H1 (cell line): ENCODE results near the gene AMIGO2. TPM values are rescaled to one million over a fixed set of nuclear protein-coding genes. Genes with fewer than 3 reads are reported as not detected.

ENCODE experiments used
- CHD7 ChIP-seq: fragments of 300-600 bp; sonication (generic); IDR thresholded peaks from 2 replicates; pipeline ENCODE4 v1.7.1; 2012; ENCODE audit warnings: low read length, moderate library complexity, mild to moderate bottlenecking, inconsistent platforms; ENCODE audit not compliant: insufficient replicate concordance
- polyA plus RNA-seq, 7 experiments: library from polyadenylated mRNA; depleted of rRNA in 3 of 7; stranded (reverse) in 5 of 7; unstranded in 2 of 7; fragments of >200 nt in 5 of 7; fragments of 200-250 nt in 2 of 7; gene quantifications; 1 replicate in 5 of 7; 2 replicates in 1 of 7; 4 replicates in 1 of 7; pipeline versions ENCODE4 v1.2.1 to v1.2.3, GENCODE V29; 2011 to 2013; ENCODE audit warnings: missing spikeins in 2 of 7, mixed read lengths in 2 of 7
- total RNA-seq: library from RNA; stranded (reverse); fragmentation: NEBNext Ultra II Directional; extraction: Animal tissue kit (Norgen Biotek cat#: 25700); gene quantifications from 2 replicates; pipeline ENCODE4 v1.2.1, GENCODE V29; 2021

The AMIGO2 gene
- total and polyA plus RNA-seq, 2 of the 8 experiments (the other 6 are each of a cell fraction or from before 2014, with no cell fraction given): 1.7 to 3.3 TPM

- no peak for TF ChIP-seq CHD7
These were observed 27.5 kb downstream of the AMIGO2 start (continued) for GRCh38 chr12:47052274-47052673.
